Astrocyte (in vitro differentiated cells and primary cell): ENCODE results near the gene OASL.

Experiments
- EZH2 ChIP-seq: IDR thresholded peaks from 2 replicates; pipeline ENCODE4 v1.6.1; 2012; ENCODE audit warnings: mild to moderate bottlenecking, low read length, inconsistent platforms; ENCODE audit not compliant: insufficient read depth
- TF ChIP-seq, protein P1 (sequence below): IDR thresholded peaks from 2 replicates; pipeline ENCODE4 v1.5.1; 2011; ENCODE audit warnings: low read depth, mild to moderate bottlenecking, inconsistent platforms, low read length, moderate library complexity; ENCODE audit not compliant: insufficient read depth

DNA sequence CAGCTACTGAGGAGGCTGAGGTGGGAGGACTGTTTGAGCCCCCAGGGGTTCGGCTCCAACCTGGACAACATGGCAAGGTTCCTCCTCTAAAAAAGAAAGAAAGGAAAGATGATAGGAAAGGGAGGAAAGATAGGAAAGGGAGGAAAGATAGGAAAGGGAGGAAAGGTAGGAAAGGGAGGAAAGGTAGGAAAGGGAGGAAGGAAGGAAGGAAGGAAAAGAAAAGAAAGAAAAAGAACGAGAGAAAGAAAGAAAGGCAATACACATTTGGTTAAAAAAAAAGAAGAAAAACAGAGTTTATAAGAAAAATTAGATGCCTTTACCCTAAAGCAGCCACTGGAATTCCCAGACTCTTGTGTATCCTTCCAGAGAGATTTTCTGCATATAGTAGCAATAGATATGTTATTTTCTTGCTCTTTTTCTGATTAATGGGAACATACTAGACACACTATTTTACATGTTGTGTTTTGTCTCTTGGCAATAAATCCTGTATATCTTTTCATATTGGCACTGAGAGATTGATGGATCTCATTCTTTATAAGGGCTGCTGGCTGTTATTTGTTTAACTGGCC lies 48.5 kb downstream of the OASL start:
- TF ChIP-seq, protein P1, sequence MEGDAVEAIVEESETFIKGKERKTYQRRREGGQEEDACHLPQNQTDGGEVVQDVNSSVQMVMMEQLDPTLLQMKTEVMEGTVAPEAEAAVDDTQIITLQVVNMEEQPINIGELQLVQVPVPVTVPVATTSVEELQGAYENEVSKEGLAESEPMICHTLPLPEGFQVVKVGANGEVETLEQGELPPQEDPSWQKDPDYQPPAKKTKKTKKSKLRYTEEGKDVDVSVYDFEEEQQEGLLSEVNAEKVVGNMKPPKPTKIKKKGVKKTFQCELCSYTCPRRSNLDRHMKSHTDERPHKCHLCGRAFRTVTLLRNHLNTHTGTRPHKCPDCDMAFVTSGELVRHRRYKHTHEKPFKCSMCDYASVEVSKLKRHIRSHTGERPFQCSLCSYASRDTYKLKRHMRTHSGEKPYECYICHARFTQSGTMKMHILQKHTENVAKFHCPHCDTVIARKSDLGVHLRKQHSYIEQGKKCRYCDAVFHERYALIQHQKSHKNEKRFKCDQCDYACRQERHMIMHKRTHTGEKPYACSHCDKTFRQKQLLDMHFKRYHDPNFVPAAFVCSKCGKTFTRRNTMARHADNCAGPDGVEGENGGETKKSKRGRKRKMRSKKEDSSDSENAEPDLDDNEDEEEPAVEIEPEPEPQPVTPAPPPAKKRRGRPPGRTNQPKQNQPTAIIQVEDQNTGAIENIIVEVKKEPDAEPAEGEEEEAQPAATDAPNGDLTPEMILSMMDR, result no peak
- no peak for TF ChIP-seq EZH2
